Adrenal gland (tissue), 12 donors: ENCODE measurements around the gene FAS. TPM values are rescaled to one million over a fixed set of nuclear protein-coding genes. Genes with fewer than 3 reads are reported as not detected.

ENCODE experiments used
- DNase-seq, 7 donors: peaks; one replicate each; pipeline ENCODE4 v3.0.0-alpha.2; 2019 to 2020
- H3K27ac ChIP-seq, 5 donors: fragments of 200-600 bp; sonication (generic) in 4 of 5; 1 replicate in 3 of 5; 2 replicates in 2 of 5; pipeline versions ENCODE4 v1.5.1 to v1.8.0; 2016 to 2020; ENCODE audit warnings: mild to moderate bottlenecking in 1 of 5
- H3K27me3 ChIP-seq: fragments of 200-600 bp; 2 replicates; pipeline ENCODE4 v1.8.0; 2021
- H3K36me3 ChIP-seq, 2 donors: fragments of 200-600 bp; replicated peaks in 1 of 2; 1 replicate in 1 of 2; 2 replicates in 1 of 2; pipeline versions ENCODE4 v1.5.1 to v1.8.0; 2018 to 2022
- H3K4me1 ChIP-seq, 2 donors: fragments of 200-600 bp; replicated peaks in 1 of 2; 1 replicate in 1 of 2; 2 replicates in 1 of 2; pipeline versions ENCODE4 v1.5.1 to v1.8.0; 2018 to 2021
- H3K4me3 ChIP-seq, 4 donors: fragments of 200-600 bp; sonication (generic) in 3 of 4; one replicate each; pipeline ENCODE4 v1.5.1; 2016 to 2018
- H3K9me3 ChIP-seq, 3 donors: fragments of 200-600 bp; sonication (generic) in 1 of 3; replicated peaks in 1 of 3; 1 replicate in 2 of 3; 2 replicates in 1 of 3; pipeline versions ENCODE4 v1.5.1 to v1.8.0; 2016 to 2021
- POLR2A ChIP-seq, 2 donors: fragments of 450-650 bp; IDR thresholded peaks; one replicate each; pipeline ENCODE4 v1.6.1; 2017; ENCODE audit warnings: antibody characterized with exemption in 2 of 2, mild to moderate bottlenecking in 2 of 2, moderate library complexity in 1 of 2
- WGBS, 4 donors: extraction: QIAGEN DNeasy Blood & Tissue Kit in 2 of 4; methylation state at CpG; one replicate each; pipeline versions ENCODE4 v1.1.5 to v1.1.7; 2013 to 2017; 5-methylcytosine and 5-hydroxymethylcytosine counted together
- intact Hi-C, 2 donors: fragments of 100-400 bp; cut with DNase I; formaldehyde crosslinking; loops; one replicate each; pipeline versions ENCODE4 v1.14.1 to v1.15.0; 2022 to 2023
- polyA plus RNA-seq, 3 donors: library from polyadenylated mRNA; stranded (reverse); fragments of 200-250 nt in 2 of 3; fragments of 350-450 nt in 1 of 3; fragmentation: Illumina TruSeq in 1 of 3; extraction: RNeasy Lipid Tissue Mini Kit (QIAGEN cat#74804) in 1 of 3; gene quantifications; one replicate each; pipeline ENCODE4 v1.2.3, GENCODE V29; 2013 to 2014
- total RNA-seq, 9 donors: library from RNA; depleted of rRNA in 4 of 9; stranded (reverse); fragments of >200 nt in 4 of 9; fragments of 120-200 nt in 1 of 9; fragmentation: NEBNext Ultra II Directional in 1 of 9; extraction: Animal tissue kit (Norgen Biotek cat#: 25700) in 1 of 9; gene quantifications; one replicate each; pipeline versions ENCODE4 v1.1.0 to v1.2.4, GENCODE V29; 2013 to 2023
- TF ChIP-seq, protein P1 (sequence below), 6 experiments: fragments of 450-650 bp in 4 of 6; fragments of 200-600 bp in 2 of 6; sonication (generic) in 1 of 6; IDR thresholded peaks; 1 replicate in 5 of 6; 2 replicates in 1 of 6; pipeline versions ENCODE4 v1.5.1 to v1.8.0; 2016 to 2021; ENCODE audit warnings: antibody characterized with exemption in 6 of 6, mild to moderate bottlenecking in 2 of 6, moderate library complexity in 1 of 6
- donor health status: healthy with polysubstance abuse.
- donor health status: Bipolar disorder and iron deficiency.
- donor health status: DM: yes; HTN: yes; CAD: no.
- donor health status: DM: no; HTN: no; CAD: no.
- donor health status: DM: no; HTN: no; CAD: no.
- donor health status: DM: yes; HTN: yes; CAD: no.

The FAS gene
- total and polyA plus RNA-seq, 12 donors, result 9.8 to 236 (median 49.5) TPM

DNA sequence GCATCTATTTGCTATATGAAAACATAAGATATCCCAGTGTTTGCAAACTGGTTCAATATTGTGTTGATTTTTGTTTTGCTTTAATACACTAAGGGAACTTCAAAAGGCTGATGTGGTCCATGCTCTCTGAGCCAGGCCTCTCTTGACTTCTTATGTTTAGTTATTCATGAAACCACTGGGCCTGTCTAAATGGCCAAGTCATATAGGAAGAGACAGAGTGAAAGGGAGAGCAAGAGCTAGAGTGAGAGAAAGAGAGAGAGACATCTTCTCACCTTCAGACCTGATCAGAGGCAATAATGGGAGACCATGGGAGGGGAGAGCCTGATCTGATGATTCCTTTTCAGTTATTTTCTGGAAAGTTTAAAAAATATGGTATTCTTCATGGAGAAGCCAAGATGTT, 6.1 kb upstream of the FAS start:
- peaks cover 19 to 56% of the 10 kb centered on the region in 2 donors for H3K4me1 ChIP-seq

DNA sequence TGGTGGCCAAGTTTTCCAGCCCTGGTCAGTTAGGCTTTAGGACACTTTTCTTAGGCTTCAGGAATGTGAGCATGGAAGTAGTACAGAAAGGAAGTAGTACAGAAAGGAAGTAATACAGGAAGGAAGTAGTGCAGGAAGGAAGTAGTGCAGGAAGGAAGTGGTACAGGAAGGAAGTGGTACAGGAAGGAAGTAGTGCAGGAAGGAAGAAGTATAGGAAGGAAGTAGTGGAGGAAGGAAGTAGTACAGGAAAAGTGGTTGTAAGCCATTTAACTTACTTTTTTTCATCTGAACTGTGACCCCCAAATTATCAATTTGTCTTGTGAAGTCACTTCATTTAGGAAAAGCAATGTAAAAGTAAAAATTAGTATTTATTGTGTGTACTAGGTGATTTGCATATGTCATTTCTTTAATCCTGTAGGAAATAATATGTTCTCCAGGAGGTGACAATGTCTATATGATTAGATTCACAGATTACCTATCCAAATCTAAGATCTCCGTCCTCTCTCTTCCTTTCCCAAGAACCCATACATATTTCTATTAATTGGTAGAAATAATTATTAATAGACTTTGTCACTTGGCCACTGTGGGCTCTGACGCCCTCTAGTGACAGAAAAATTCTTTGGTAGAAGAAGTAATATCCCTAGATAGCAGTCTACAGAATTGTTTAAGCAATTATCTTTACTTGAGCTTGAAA, 3.9 kb upstream of the FAS start:
- Histone ChIP-seq H3K9me3 (no peaks in the 10 kb centered on the region), H3K4me1 (peaks cover 5 to 42% of the 10 kb centered on the region in 2 donors), H3K27ac (peak overlapping the region in 1 of 5 donors; percentile 17), H3K27me3 (no peaks in the 10 kb centered on the region), H3K4me3 (no peak overlapping the region), H3K36me3 (no peaks in the 10 kb centered on the region)
- 14 to 21% (median 16%) methylated on average over 2 of the region's 2 CpGs for WGBS, 4 donors
- peak in 5 of 7 donors; percentile 29 to 51 (median 44) for DNase-seq
- TF ChIP-seq, protein P1, sequence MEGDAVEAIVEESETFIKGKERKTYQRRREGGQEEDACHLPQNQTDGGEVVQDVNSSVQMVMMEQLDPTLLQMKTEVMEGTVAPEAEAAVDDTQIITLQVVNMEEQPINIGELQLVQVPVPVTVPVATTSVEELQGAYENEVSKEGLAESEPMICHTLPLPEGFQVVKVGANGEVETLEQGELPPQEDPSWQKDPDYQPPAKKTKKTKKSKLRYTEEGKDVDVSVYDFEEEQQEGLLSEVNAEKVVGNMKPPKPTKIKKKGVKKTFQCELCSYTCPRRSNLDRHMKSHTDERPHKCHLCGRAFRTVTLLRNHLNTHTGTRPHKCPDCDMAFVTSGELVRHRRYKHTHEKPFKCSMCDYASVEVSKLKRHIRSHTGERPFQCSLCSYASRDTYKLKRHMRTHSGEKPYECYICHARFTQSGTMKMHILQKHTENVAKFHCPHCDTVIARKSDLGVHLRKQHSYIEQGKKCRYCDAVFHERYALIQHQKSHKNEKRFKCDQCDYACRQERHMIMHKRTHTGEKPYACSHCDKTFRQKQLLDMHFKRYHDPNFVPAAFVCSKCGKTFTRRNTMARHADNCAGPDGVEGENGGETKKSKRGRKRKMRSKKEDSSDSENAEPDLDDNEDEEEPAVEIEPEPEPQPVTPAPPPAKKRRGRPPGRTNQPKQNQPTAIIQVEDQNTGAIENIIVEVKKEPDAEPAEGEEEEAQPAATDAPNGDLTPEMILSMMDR (IDR thresholded peaks at IDR 0.05), result peak; percentile 66 to 93 (median 85)
- no peak for TF ChIP-seq POLR2A (IDR thresholded peaks at IDR 0.05)
- intact Hi-C loops, result loop anchor here (2.0 to 5.0 kb wide), 2 partner anchors 44 to 46 kb away; no protein-coding TSS in a partner anchor

More for the DNA sequence above, 6.1 kb upstream of the FAS start:
- H3K27ac ChIP-seq, result no peak overlapping the region
- no peaks in the 10 kb centered on the region for H3K27me3 ChIP-seq
- no peak for TF ChIP-seq POLR2A (IDR thresholded peaks at IDR 0.05)
- TF ChIP-seq, protein P1 (IDR thresholded peaks at IDR 0.05), result no peak
- no peaks in the 10 kb centered on the region for H3K9me3 ChIP-seq
- no peak overlapping the region for H3K4me3 ChIP-seq
- H3K36me3 ChIP-seq, result no peaks in the 10 kb centered on the region
- intact Hi-C loops, result no loop called here
- no peak for DNase-seq

- Histone ChIP-seq H3K9me3 (no peaks in the 10 kb centered on the region), H3K27me3 (no peaks in the 10 kb centered on the region), H3K4me1 (peaks cover 5 to 42% of the 10 kb centered on the region in 2 donors), H3K36me3 (no peaks in the 10 kb centered on the region), H3K27ac (peak overlapping the region in 2 of 5 donors; percentile 17 to 18), H3K4me3 (no peak overlapping the region)
- no peak for DNase-seq
- intact Hi-C loops, result loop anchor here (2.0 to 5.0 kb wide), 2 partner anchors 45 to 46 kb away; no protein-coding TSS in a partner anchor
- no peak for TF ChIP-seq POLR2A (IDR thresholded peaks at IDR 0.05)
- TF ChIP-seq, protein P1 (IDR thresholded peaks at IDR 0.05), result peak in 1 of 6 experiments; percentile 5
These were observed 3.3 kb upstream of the FAS start for GRCh38 chr10:88987243-88987725.

DNA sequence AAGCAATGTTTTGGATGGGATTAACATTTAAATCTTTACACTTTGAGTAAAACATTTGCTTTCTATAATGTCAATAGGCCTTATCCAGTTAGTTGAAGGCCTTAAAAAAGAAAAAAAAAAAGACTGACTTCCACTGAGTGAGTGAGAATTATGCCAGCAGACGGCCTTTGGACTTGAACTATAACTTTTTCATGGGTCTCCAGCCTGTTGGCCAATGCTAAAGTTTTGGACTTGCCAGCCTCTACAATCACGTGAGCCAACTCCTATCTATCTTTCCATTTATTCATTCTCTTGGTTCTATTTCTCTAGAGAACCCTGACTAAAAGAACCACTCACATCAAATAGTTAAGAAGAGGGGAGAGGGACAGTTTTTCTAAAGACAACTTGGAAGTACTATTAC, 2.8 kb upstream of the FAS start:
- H3K36me3 ChIP-seq, result no peaks in the 10 kb centered on the region
- TF ChIP-seq POLR2A (IDR thresholded peaks at IDR 0.05), result no peak
- TF ChIP-seq, protein P1 (IDR thresholded peaks at IDR 0.05), result no peak
- peak overlapping the region in 2 of 5 donors; percentile 18 to 98 for H3K27ac ChIP-seq
- intact Hi-C loops, result loop anchor here (2.0 to 5.0 kb wide), 2 partner anchors 46 to 47 kb away; no protein-coding TSS in a partner anchor
- H3K4me3 ChIP-seq, result no peak overlapping the region
- 46 to 65% (median 62%) methylated on average over 2 of the region's 2 CpGs for WGBS, 4 donors
- H3K4me1 ChIP-seq, result peaks cover 6 to 42% of the 10 kb centered on the region in 2 donors
- no peaks in the 10 kb centered on the region for H3K27me3 ChIP-seq
- DNase-seq, result no peak
- no peaks in the 10 kb centered on the region for H3K9me3 ChIP-seq
